MG63 (cell line): Measurements from ENCODE around the gene NFYC. TPM values are rescaled to one million over a fixed set of nuclear protein-coding genes. Genes with fewer than 3 reads are reported as not detected.

ENCODE experiments used
- DNase-seq: peaks from one replicate; pipeline ENCODE4 v3.0.0-alpha.2; 2020
- H3K27me3 ChIP-seq: fragments of 250-450 bp; sonication (Bioruptor Pico); 2 replicates; pipeline ENCODE4 v1.5.1; 2020; ENCODE audit warnings: mild to moderate bottlenecking, moderate library complexity
- H3K36me3 ChIP-seq: fragments of 250-450 bp; sonication (Bioruptor Pico); 2 replicates; pipeline ENCODE4 v1.5.1; 2020; ENCODE audit warnings: mild to moderate bottlenecking, moderate library complexity
- H3K4me3 ChIP-seq: fragments of 250-450 bp; sonication (Bioruptor Pico); 2 replicates; pipeline ENCODE4 v1.5.1; 2020; ENCODE audit warnings: mild to moderate bottlenecking, moderate library complexity
- H3K9me3 ChIP-seq: fragments of 250-450 bp; sonication (Bioruptor Pico); 2 replicates; pipeline ENCODE4 v1.5.1; 2020; ENCODE audit warnings: mild to moderate bottlenecking, moderate library complexity
- total RNA-seq: library from RNA; depleted of rRNA; stranded (reverse); fragments of >200 nt; shearing (Covaris generic); gene quantifications from 2 replicates; pipeline ENCODE4 v1.2.3, GENCODE V29; 2014; ENCODE audit warnings: low replicate concordance

Gene NFYC
- total RNA-seq, 1 experiment from 2014 or later, result 16.4 TPM

DNA sequence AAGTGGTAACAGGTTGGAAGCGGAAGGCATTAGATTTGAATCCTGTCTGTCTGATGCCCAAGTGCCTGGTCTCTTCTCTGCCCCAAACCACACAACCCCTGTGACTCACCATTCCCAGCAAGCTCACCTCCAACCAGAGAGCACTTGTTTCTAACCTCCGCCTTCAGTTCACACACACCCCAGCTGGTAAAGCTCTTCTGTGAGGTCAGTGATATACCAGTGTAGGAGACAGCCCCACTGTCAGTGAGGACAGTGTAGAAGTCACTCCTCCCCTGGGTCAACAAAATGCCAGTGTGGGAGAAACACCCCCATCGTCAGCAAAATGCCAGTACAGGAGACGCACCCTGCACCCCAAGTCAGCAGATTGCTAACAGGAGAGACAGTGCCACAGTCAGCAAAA lies 28.6 kb upstream of the NFYC start:
- H3K36me3 ChIP-seq, result no peaks in the 10 kb centered on the region
- H3K4me3 ChIP-seq, result no peak overlapping the region
- peak; percentile 12 for DNase-seq
- no peaks in the 10 kb centered on the region; the same call in 1 of the 2 replicates for H3K27me3 ChIP-seq
- no peaks in the 10 kb centered on the region for H3K9me3 ChIP-seq

DNA sequence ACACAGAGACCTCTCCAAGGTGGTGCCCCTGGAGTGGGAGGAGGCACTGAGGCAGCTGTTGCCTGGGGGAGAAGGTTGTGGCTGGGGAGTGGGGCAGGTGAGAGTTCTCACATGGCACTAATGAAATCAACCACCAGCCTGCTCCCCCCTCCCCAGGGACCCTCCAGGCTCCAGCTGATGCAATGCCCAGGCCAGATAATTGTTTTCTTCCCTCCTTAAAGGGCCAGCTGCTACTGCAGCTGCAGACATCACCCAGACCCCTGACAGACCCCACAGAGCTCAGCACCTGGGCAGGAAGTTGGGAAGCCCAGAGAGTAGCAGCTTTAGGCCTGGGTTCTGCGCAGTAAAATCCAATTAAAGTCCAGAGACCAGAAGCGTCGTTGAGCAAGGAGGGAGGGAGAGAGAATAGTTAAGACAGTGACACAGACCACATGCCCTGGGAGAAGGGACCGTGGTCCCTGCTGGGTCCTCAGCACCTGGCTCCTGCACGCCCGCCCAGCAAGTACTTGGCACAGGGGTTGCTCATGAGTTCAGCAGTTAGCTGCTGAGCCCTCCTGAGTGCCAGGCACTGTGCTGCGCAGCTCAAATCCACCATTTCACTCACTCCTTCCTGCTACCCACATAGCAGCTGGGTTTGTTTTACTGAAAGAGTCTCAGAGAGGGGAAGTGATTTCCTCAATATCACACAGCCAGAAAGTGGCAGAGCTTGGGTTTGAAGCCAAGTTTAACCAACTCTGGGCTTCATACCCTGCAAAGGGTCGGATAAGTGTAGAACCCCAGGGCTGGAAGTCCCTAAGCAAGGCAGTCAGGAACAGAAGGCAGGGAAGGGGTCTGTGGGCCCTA lies 28.0 kb upstream of the NFYC start:
- no peak overlapping the region for H3K4me3 ChIP-seq
- no peaks in the 10 kb centered on the region for H3K36me3 ChIP-seq
- H3K27me3 ChIP-seq, result no peaks in the 10 kb centered on the region; the same call in 1 of the 2 replicates
- H3K9me3 ChIP-seq, result no peaks in the 10 kb centered on the region
- DNase-seq, result no peak

DNA sequence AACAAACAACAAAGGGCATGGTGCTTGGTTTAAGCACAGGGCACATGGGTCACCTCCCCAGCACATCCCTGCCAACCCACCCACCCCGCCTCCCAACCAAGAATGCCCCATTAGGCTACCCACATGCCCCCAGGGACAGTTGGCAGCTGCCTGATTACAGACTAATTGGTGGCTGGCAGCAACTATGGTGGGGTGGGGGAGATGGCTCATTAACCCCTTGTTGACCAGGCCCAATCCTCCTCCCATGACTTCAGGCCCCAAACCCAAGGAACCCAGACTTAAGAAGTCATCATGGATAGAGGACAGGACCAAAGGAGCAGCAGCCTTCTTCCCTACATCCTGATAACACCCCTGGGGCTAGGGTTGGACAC lies 27.4 kb upstream of the NFYC start:
- no peaks in the 10 kb centered on the region for H3K9me3 ChIP-seq
- no peak for DNase-seq
- H3K4me3 ChIP-seq, result no peak overlapping the region
- no peaks in the 10 kb centered on the region; the same call in 1 of the 2 replicates for H3K27me3 ChIP-seq
- H3K36me3 ChIP-seq, result no peaks in the 10 kb centered on the region

DNA sequence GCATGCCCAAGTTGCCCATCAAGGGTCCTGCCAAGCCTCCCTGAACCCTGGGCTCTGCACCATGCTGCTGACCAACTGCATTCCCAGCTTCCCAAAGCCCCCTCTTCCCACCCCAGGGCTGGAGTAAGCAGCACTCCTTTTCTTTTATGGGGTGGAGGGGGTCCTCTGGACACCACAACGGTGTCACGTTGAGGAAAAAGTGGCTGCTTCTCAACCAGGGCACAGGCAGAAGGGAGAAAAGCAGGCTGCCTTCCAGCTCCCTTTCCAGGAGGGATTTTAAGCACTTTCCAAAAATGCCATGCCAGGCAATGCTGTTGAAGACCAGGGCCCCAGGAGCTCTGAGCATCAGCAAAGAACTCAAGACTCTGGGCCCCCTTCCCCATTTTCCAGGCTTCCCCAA lies 26.7 kb upstream of the NFYC start:
- Histone ChIP-seq H3K9me3 (no peaks in the 10 kb centered on the region), H3K27me3 (no peaks in the 10 kb centered on the region; the same call in 1 of the 2 replicates), H3K4me3 (no peak overlapping the region), H3K36me3 (no peaks in the 10 kb centered on the region)
- DNase-seq, result no peak

DNA sequence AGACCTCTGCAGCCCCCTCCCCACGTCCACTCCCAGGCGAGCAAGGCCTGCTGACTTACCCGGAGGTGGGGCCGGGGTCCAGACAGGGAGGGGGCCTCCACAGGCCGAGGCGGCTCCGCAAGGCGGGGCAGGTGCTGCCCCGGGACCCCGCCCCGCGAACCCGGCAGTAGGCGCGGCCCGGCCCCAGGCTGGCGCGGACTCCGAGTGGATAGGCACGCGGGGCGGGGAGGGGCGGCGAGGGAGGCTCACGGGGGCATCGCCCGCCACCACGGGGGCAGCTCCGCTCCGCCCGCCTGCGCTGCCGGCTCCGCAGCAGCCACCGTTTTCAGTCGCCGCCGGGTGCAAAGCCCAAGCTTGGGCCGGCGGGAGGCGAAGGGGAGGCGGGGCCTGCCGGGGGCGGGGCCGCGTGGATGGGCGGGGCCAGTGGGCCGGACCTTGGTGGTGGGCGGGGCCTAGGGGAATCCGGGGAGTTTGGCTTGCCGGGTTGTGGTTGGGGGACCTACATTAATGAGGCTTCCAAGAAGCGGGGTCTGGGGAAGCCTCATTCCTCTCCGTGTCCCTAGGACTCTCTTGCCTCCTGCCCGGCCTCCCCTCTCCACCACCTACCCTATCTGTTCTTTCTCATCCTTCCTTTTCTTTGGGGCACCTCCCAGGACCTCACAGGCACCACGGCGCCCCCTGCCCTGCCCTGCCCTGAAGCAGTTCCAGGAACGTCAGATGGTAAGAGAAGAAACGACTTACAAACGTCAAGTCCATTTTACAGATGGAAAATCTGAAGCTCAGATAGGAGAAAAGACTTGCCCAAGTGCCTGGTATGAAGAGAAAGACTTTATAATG lies 26.0 kb upstream of the NFYC start, which contains the start of gene RIMS3:
TSS of gene RIMS3 (minus strand) at position 348 of the 837 bp plus-strand sequence. CDS start 23,757 bp downstream, outside the sequence.
- Histone ChIP-seq H3K27me3 (no peaks in the 10 kb centered on the region; the same call in 1 of the 2 replicates), H3K36me3 (no peaks in the 10 kb centered on the region), H3K9me3 (no peaks in the 10 kb centered on the region), H3K4me3 (peak within 1 kb of the TSS; percentile 33)
- peak; percentile 54 for DNase-seq

DNA sequence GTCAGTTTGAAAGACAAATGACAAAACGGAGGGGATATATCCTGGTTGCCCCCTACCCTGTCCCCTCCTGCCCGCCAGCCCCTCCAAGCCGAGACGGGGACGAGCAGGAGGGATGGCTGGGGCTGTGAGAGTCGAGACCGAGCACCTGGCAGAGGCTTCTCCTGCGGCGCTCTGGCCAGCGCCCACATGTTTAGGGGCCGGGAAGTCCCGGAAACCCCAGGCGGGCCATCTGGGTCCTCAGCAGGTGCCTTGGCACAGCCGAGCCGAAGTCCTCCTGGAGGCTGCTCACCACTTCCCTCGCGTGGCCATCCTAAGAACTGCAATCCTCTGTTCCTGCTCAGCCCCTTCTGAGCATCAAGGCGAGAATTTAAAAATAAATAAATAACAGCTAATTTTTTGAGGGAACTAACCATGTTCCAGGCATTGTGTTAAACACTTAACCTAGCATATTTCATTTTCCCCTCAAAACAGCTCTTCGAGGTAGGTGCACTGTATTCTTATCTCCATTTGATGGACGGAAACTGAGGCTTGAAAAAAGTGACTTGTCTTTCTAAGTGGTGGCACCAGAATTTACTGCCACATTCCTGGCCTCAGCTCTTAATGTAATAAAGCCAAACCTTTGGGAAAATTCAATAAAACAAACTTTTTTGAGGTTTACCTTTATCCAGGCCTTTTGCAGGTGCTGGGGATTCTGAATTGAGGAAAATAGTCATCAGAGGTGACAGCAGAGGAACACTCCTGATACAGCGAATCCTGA lies 22.6 kb upstream of the NFYC start:
- DNase-seq, result peak; percentile 72
- no peaks in the 10 kb centered on the region for H3K36me3 ChIP-seq
- H3K27me3 ChIP-seq, result no peaks in the 10 kb centered on the region; the same call in 1 of the 2 replicates
- no peak overlapping the region for H3K4me3 ChIP-seq
- H3K9me3 ChIP-seq, result no peaks in the 10 kb centered on the region

DNA sequence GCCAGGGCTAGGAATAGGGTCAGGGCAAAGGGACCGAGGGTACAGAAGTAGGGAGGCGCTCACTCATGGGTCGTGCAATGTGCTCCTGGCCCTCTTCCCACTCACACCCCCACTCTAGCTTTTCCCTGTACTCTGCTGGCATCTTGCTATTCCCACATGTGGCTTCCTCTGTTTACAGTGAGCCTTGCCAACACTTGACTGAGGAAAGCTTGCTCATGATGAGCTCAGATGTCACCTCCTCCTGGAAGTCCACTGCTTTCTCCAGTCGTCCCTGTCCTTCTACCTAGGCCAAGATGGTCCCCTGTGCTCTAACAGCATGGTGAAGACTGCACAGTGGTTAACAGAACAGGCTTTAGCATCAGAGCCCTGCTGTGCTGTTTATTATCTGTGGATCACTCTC lies 18.1 kb upstream of the NFYC start:
- Histone ChIP-seq H3K4me3 (no peak overlapping the region), H3K27me3 (no peaks in the 10 kb centered on the region; the same call in 1 of the 2 replicates), H3K36me3 (no peaks in the 10 kb centered on the region), H3K9me3 (no peaks in the 10 kb centered on the region)
- DNase-seq, result no peak

DNA sequence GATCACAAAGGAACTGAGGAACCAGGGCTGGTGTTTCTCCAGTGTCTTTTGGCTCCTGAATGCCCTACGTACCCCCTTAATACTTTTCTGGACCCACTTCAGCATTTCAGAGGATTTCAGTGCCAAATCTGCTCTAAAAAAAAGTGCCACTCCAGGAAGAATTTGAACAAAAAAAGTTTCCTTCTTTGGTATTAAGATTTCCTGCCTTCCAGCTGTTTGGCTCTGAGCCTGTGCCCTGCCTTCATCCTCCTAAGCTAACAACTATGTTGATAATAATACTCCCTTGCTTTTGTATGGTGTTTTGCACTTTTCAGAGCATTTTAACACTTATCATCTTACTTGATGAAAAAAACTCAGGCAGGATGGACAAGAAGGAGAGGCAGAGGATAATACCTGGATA lies 15.0 kb upstream of the NFYC start:
- H3K9me3 ChIP-seq, result no peaks in the 10 kb centered on the region
- H3K36me3 ChIP-seq, result no peaks in the 10 kb centered on the region
- H3K4me3 ChIP-seq, result no peak overlapping the region
- no peaks in the 10 kb centered on the region for H3K27me3 ChIP-seq
- peak; percentile 22 for DNase-seq

DNA sequence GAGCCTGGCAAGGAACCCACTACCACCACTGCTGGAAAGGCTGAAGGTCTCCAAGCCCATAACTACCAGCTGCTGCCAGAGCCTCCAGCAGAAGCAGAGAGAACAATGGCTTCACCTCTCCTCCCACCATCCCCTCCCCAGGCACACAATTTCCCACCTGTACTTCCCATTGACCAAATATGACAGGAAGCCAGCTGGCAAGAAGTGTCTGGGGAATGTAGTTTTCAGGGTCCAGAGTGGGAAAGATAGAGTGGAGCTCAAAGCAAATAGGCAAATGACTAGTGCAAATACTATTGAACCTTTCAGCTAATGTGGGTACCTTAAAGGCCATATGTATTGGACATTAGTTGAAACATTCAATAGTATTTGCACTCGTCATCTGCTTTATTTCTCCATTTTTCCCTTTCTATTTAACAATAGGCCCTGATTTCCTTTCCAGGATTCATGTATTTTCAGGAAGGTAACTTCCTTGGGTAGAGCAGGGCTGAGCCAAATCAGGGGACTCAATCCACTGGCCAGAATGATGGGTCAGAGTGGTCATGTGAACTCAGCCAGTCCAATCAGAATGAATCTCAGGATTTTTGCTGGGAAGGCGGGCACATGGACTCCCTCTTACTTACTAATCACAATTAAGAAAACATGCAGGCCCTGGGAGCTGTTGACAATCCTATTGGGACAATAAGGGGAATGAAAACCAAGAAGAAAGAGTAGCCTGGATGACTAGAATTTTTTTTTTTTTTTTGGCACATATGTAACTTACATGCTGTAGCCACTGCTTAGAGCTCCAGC lies 12.1 kb upstream of the NFYC start:
- H3K27me3 ChIP-seq, result no peaks in the 10 kb centered on the region
- no peak overlapping the region for H3K4me3 ChIP-seq
- H3K9me3 ChIP-seq, result no peaks in the 10 kb centered on the region
- H3K36me3 ChIP-seq, result no peaks in the 10 kb centered on the region
- DNase-seq, result no peak

DNA sequence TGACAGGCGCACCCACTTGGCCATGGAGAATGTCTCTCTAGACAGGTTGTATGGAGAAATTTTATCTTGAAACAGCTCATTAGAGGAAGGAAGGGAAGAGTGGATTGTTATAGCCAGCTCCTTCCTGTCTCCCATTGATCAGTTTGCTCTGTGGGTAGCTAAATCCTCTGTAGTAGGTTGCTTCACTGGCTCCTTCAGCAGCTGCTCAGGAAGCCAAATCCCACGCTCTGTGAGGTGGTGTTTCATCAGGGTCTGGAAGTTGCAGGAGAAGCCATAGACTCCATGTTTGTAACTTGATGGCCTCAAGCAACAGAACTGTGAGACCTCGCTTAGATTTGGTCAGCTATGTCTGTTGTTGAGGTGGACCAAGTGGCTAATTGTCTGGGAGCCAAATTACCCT lies 6.8 kb upstream of the NFYC start:
- no peaks in the 10 kb centered on the region for H3K36me3 ChIP-seq
- H3K9me3 ChIP-seq, result no peaks in the 10 kb centered on the region
- DNase-seq, result no peak
- H3K4me3 ChIP-seq, result no peak overlapping the region
- H3K27me3 ChIP-seq, result no peaks in the 10 kb centered on the region

DNA sequence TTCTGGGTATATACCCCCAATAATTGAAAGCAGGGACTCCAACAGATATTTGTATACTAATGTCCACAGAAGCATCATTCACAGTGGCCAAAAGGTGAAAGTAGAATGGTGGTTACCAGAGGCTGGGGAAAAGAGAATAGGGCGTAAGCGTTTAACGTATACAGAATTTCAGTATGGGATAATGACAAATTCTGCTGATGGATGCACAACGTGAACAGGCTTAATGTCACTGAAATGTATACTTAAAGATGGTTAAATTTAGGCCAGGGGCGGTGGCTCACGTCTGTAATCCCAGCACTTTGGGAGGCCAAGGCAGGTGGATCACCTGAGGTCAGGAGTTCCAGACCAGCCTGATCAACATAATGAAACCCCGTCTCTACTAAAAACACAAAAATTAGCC lies 4.4 kb upstream of the NFYC start:
- H3K4me3 ChIP-seq, result no peak overlapping the region
- DNase-seq, result no peak
- no peaks in the 10 kb centered on the region for H3K9me3 ChIP-seq
- H3K27me3 ChIP-seq, result no peaks in the 10 kb centered on the region
- H3K36me3 ChIP-seq, result no peaks in the 10 kb centered on the region

DNA sequence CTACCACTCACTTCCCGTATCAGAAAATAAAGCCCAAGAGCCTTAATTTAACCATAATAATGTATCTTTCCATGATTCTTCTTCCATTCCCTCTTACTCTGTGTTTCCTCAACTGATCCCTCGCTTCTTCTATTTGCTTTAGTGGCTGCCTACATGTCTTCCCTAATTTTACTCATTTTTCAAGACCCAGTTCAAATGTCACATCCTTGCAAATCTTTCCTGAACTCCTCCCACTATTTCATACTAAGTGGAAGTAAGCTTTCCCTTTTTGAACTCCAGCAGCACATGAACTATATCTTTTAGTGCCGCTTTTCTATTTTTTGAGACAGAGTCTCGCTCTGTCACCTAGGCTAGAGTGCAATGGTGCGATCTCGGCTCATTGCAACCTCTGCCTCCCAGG lies 3.8 kb upstream of the NFYC start:
- H3K27me3 ChIP-seq, result no peaks in the 10 kb centered on the region
- no peak for DNase-seq
- H3K4me3 ChIP-seq, result no peak overlapping the region
- no peaks in the 10 kb centered on the region for H3K36me3 ChIP-seq
- H3K9me3 ChIP-seq, result no peaks in the 10 kb centered on the region

DNA sequence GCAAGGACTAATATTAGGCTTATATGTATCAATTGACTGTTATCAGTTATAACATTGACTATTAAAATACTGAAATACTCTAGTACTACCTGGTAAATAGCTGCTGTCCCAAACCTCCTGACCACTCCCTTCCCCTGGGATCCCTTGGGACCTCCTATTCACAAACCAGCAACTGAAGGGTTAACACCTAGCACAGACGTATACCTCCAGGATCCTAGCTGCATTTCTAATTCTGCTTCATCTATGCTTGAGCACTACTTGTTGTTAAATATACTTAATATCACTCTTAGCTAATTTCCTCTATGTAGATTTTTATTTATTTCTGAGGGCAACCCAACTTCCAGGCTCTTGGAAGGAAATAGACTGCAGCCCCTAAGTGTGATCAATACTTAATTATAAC lies 1.8 kb upstream of the NFYC start:
- no peak for DNase-seq
- Histone ChIP-seq H3K36me3 (no peaks in the 10 kb centered on the region), H3K27me3 (no peaks in the 10 kb centered on the region), H3K9me3 (no peaks in the 10 kb centered on the region), H3K4me3 (no peak overlapping the region)

DNA sequence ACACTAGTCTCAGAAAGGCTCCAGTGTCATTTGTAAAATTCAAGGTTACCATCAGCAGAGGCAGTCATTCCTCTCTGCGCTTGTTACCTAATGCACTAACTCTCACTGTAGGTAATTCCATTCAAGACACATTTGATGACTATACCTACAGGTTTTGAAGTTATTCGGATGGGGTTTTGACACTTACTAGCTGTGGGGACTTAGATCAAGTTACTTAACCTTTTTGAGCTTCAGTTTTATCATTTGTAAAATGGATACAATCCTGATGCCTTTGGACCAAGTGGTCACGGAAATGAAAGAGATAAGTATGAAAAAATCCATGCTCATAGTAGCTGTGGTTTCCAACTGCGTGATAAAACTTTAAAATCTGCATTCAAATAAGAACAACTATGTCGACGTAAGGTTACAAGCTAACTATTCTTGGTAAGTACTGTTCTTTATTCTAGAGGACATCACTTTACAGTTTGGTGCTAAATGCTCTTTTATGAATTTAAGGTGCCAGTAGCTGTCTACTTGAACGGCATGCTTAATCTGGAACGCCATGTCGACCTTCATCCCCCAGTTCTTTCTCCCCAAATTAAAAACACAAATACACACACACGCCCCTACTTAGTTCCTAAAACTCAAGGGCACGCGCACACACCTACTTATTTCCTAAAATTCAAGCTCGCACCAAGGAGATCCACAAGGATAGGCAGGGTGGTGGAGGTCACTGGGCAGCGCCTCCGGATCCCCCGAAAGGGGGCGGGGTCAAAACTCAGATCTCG lies 550 bp upstream of the NFYC start:
- H3K9me3 ChIP-seq, result no peaks in the 10 kb centered on the region
- DNase-seq, result no peak
- H3K36me3 ChIP-seq, result no peaks in the 10 kb centered on the region
- peak overlapping the region; percentile 94 for H3K4me3 ChIP-seq
- no peaks in the 10 kb centered on the region for H3K27me3 ChIP-seq

DNA sequence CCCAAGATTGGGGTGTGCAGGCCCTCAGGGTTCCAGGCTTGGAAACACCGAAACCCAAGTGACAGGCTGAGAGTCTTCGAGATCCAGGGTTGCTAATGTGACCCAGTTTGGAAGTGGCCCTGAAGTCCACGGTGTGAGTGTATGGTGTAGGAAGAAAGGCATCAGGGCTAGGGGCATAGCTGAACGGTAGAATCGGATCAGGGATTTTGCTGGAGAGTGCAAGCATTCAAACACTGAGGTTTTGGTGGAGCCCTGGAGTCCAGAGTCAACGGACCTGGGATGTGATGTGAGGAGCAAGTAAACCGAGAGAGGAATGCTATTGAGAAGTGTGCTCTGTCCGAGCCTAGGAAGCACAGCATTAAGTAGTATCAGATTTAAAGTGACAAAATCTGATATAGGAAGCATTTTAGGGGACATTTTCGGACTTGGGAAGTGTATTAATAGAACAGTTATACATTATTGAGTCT lies 958 bp downstream of the NFYC start:
- DNase-seq, result no peak

More for the DNA sequence above, 958 bp downstream of the NFYC start:
- H3K27me3 ChIP-seq, result no peaks in the 10 kb centered on the region
- H3K9me3 ChIP-seq, result no peaks in the 10 kb centered on the region
- 0 out of 2 replicates have a peak, but pooled peaks cover 2% of the 10 kb centered on the region for H3K36me3 ChIP-seq
- H3K4me3 ChIP-seq, result peak overlapping the region; percentile 94
